Measurements from ENCODE around the gene SMARCD1. TPM values are rescaled to one million over a fixed set of nuclear protein-coding genes. Genes with fewer than 3 reads are reported as not detected.

The SMARCD1 gene
- polyA plus RNA-seq, 4 donors = 18.1 to 54.1 (median 20.7) TPM

- Histone ChIP-seq H3K4me3 (ENCODE audit: low read depth in 1 of 3, low read length in 3 of 3) (no peak overlapping the region), H3K27me3 (ENCODE audit: control insufficient read depth in 3 of 3, insufficient read depth in 3 of 3, low read length in 3 of 3) (no peaks in the 10 kb centered on the region), H3K27ac (ENCODE audit: low read depth in 1 of 3, low read length in 2 of 3) (peak overlapping the region in 2 of 3 donors; percentile 12 to 58), H3K4me1 (ENCODE audit: control insufficient read depth in 3 of 3, insufficient read depth in 2 of 3, low read depth in 1 of 3, low read length in 2 of 3) (peaks cover 2 to 87% (median 17%) of the 10 kb centered on the region in 3 donors), H3K9me3 (ENCODE audit: control insufficient read depth in 2 of 2, insufficient read depth in 1 of 2, low read depth in 1 of 2, low read length in 1 of 2) (no peaks in the 10 kb centered on the region), H3K36me3 (ENCODE audit: control insufficient read depth in 3 of 3, insufficient read depth in 2 of 3, low read depth in 1 of 3, low read length in 3 of 3) (peaks cover 0 to 61% (median 0%) of the 10 kb centered on the region in 3 donors)
- FAIRE-seq (no peak), DNase-seq (no peak)
- WGBS, 3 donors = 73 to 82% (median 82%) methylated on average over 3 of the region's 3 CpGs
Measured at GRCh38 chr12:50106907-50107306, 21.8 kb downstream of the SMARCD1 start.

- 95 to 97% (median 96%) methylated on average over 17 of the region's 17 CpGs for WGBS, 3 donors
- Histone ChIP-seq H3K4me3 (ENCODE audit: low read depth in 1 of 3, low read length in 3 of 3) (no peak overlapping the region), H3K27me3 (ENCODE audit: control insufficient read depth in 3 of 3, insufficient read depth in 3 of 3, low read length in 3 of 3) (no peaks in the 10 kb centered on the region), H3K27ac (ENCODE audit: low read depth in 1 of 3, low read length in 2 of 3) (peak overlapping the region; percentile 57 to 61 (median 58)), H3K4me1 (ENCODE audit: control insufficient read depth in 3 of 3, insufficient read depth in 2 of 3, low read depth in 1 of 3, low read length in 2 of 3) (peaks cover 2 to 79% (median 17%) of the 10 kb centered on the region in 3 donors), H3K36me3 (ENCODE audit: control insufficient read depth in 3 of 3, insufficient read depth in 2 of 3, low read depth in 1 of 3, low read length in 3 of 3) (peaks cover 0 to 58% (median 0%) of the 10 kb centered on the region in 3 donors), H3K9me3 (ENCODE audit: control insufficient read depth in 2 of 2, insufficient read depth in 1 of 2, low read depth in 1 of 2, low read length in 1 of 2) (no peaks in the 10 kb centered on the region)
- no peak for DNase-seq
- FAIRE-seq = no peak
Measured at GRCh38 chr12:50107416-50108268, 22.5 kb downstream of the SMARCD1 start.

GRCh38 chr12:50109319-50109718, 24.2 kb downstream of the SMARCD1 start:
- 89 to 91% (median 90%) methylated on average over 3 of the region's 3 CpGs for WGBS, 3 donors
- Histone ChIP-seq H3K9me3 (ENCODE audit: control insufficient read depth in 2 of 2, insufficient read depth in 1 of 2, low read depth in 1 of 2, low read length in 1 of 2) (no peaks in the 10 kb centered on the region), H3K4me3 (ENCODE audit: low read depth in 1 of 3, low read length in 3 of 3) (no peak overlapping the region), H3K27ac (ENCODE audit: low read depth in 1 of 3, low read length in 2 of 3) (peak overlapping the region; percentile 86 to 92 (median 92)), H3K36me3 (ENCODE audit: control insufficient read depth in 3 of 3, insufficient read depth in 2 of 3, low read depth in 1 of 3, low read length in 3 of 3) (peaks cover 0 to 63% (median 0%) of the 10 kb centered on the region in 3 donors), H3K27me3 (ENCODE audit: control insufficient read depth in 3 of 3, insufficient read depth in 3 of 3, low read length in 3 of 3) (no peaks in the 10 kb centered on the region), H3K4me1 (ENCODE audit: control insufficient read depth in 3 of 3, insufficient read depth in 2 of 3, low read depth in 1 of 3, low read length in 2 of 3) (peaks cover 2 to 76% (median 19%) of the 10 kb centered on the region in 3 donors)
- FAIRE-seq (no peak), DNase-seq (peak in 1 of 2 donors; percentile 14)

- H3K27me3 ChIP-seq (ENCODE audit: control insufficient read depth in 3 of 3, insufficient read depth in 3 of 3, low read length in 3 of 3) = no peaks in the 10 kb centered on the region
- WGBS, 3 donors = 14 to 39% (median 28%) methylated on average over 8 of the region's 8 CpGs
- no peaks in the 10 kb centered on the region for H3K9me3 ChIP-seq (ENCODE audit: control insufficient read depth in 2 of 2, insufficient read depth in 1 of 2, low read depth in 1 of 2, low read length in 1 of 2)
- H3K36me3 ChIP-seq (ENCODE audit: control insufficient read depth in 3 of 3, insufficient read depth in 2 of 3, low read depth in 1 of 3, low read length in 3 of 3) = peaks cover 0 to 63% (median 0%) of the 10 kb centered on the region in 3 donors
- FAIRE-seq (no peak), DNase-seq (peak; percentile 92 to 98)
- H3K4me1 ChIP-seq (ENCODE audit: control insufficient read depth in 3 of 3, insufficient read depth in 2 of 3, low read depth in 1 of 3, low read length in 2 of 3) = peaks cover 1 to 70% (median 19%) of the 10 kb centered on the region in 3 donors
- H3K27ac ChIP-seq (ENCODE audit: low read depth in 1 of 3, low read length in 2 of 3) = peak overlapping the region; percentile 86 to 92 (median 92)
- no peak overlapping the region for H3K4me3 ChIP-seq (ENCODE audit: low read depth in 1 of 3, low read length in 3 of 3)
Measured at GRCh38 chr12:50110127-50110761, 25.1 kb downstream of the SMARCD1 start.

DNA sequence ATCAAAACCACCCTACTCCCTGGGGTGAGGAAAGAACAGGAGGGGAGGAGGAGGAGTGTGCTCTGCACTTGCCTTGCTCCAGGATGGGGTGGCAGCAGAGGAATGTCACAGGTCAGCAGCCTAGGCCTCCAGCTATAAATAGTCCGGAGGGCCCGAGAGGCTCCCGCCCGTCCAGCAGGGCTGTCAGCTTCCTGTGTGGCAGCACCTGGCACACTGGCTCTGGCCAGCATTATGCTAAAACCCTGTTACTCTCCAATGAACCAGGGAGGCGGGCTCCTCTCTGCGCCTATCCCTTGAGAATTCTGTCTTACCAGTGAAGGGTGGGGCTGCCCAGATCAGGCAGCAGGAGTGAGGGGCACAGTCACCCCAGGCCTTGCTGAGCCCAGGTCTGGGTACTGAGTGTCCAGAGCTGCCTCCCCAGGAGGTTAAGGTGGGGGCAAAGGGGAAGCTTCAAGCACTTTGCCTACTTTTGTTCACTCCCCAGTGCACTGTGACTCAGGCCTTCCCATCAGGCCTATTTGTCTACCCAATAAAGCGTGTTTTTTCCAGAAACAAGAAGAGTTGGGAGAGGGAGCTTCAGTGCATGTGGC, 25.7 kb downstream of the SMARCD1 start:
- DNase-seq = peak; percentile 74 to 75
- Histone ChIP-seq H3K4me1 (ENCODE audit: control insufficient read depth in 3 of 3, insufficient read depth in 2 of 3, low read depth in 1 of 3, low read length in 2 of 3) (peaks cover 0 to 63% (median 19%) of the 10 kb centered on the region in 3 donors), H3K4me3 (ENCODE audit: low read depth in 1 of 3, low read length in 3 of 3) (no peak overlapping the region), H3K27ac (ENCODE audit: low read depth in 1 of 3, low read length in 2 of 3) (peak overlapping the region; percentile 86 to 92 (median 92)), H3K27me3 (ENCODE audit: control insufficient read depth in 3 of 3, insufficient read depth in 3 of 3, low read length in 3 of 3) (no peaks in the 10 kb centered on the region), H3K9me3 (ENCODE audit: control insufficient read depth in 2 of 2, insufficient read depth in 1 of 2, low read depth in 1 of 2, low read length in 1 of 2) (no peaks in the 10 kb centered on the region), H3K36me3 (ENCODE audit: control insufficient read depth in 3 of 3, insufficient read depth in 2 of 3, low read depth in 1 of 3, low read length in 3 of 3) (peaks cover 0 to 63% (median 0%) of the 10 kb centered on the region in 3 donors)
- FAIRE-seq = no peak
- 19 to 30% (median 28%) methylated on average over 7 of the region's 7 CpGs for WGBS, 3 donors

DNA sequence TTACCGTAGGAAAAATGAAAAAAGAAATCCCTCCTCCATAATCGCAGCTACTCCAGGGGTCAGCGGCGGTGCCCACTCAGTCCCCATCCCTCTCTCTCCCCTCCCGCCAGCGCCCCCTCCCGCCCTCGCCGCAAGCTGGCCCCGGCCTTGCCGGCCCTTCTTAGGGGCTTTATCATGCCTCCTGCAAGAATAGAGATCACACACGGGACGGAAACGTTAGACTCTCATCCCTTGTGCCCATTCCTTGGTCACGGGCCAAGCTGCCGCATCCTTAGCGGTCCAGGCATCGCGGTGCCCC, 26.2 kb downstream of the SMARCD1 start:
- DNase-seq = no peak
- FAIRE-seq = no peak
- no peaks in the 10 kb centered on the region for H3K9me3 ChIP-seq (ENCODE audit: control insufficient read depth in 2 of 2, insufficient read depth in 1 of 2, low read depth in 1 of 2, low read length in 1 of 2)
- H3K27ac ChIP-seq (ENCODE audit: low read depth in 1 of 3, low read length in 2 of 3) = peak overlapping the region; percentile 86 to 92 (median 92)
- H3K4me3 ChIP-seq (ENCODE audit: low read depth in 1 of 3, low read length in 3 of 3) = peak overlapping the region in 1 of 3 donors; percentile 14
- WGBS, 3 donors = 10 to 16% (median 12%) methylated on average over 19 of the region's 19 CpGs
- H3K4me1 ChIP-seq (ENCODE audit: control insufficient read depth in 3 of 3, insufficient read depth in 2 of 3, low read depth in 1 of 3, low read length in 2 of 3) = peaks cover 0 to 59% (median 16%) of the 10 kb centered on the region in 3 donors
- no peaks in the 10 kb centered on the region for H3K27me3 ChIP-seq (ENCODE audit: control insufficient read depth in 3 of 3, insufficient read depth in 3 of 3, low read length in 3 of 3)
- H3K36me3 ChIP-seq (ENCODE audit: control insufficient read depth in 3 of 3, insufficient read depth in 2 of 3, low read depth in 1 of 3, low read length in 3 of 3) = peaks cover 0 to 62% (median 0%) of the 10 kb centered on the region in 3 donors

DNA sequence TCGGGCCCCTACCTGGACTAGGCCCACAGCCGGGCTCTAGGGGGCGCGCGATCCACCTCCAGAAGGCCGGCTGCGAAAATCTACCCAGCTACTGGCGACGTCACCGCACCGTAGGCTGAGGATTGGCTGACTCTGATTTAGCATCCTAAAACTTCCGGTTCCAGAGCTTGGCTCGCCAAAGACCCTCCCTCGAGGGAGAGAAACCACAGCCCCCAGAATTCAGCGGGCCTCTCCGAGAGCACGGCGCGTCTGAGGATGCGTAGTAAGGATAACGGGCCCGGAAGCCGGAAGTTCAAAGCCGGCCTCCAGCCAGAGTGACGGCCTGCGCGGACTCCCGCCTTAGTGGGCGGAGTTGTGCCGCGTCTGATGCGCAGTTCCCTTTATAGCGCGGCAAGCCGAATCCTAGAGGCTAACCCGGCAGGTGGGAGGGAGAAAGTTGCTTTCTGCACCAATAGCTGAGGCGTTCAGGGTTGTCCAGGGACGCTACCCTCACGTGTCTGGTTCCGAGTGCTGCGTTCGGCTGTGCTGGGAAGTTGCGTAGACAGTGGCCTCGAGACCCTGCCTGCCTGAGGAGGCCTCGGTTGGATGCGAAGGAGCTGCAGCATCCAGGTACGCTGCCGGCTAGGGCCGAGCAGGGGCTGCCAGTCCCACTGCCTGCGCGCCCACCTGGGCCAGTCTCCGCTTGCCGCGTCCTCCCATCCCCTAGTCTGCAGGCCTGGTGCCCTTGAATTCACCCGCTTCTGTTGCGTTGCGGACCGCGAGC, 26.7 kb downstream of the SMARCD1 start, which contains the start of gene COX14:
TSS of gene COX14 (plus strand) at position 544 of the 763 bp plus-strand sequence. CDS start 7,808 bp downstream, outside the sequence.
- Histone ChIP-seq H3K4me3 (ENCODE audit: low read depth in 1 of 3, low read length in 3 of 3) (peak within 1 kb of the TSS; percentile 76 to 98 (median 83)), H3K4me1 (ENCODE audit: control insufficient read depth in 3 of 3, insufficient read depth in 2 of 3, low read depth in 1 of 3, low read length in 2 of 3) (peaks cover 0 to 54% (median 14%) of the 10 kb centered on the region in 3 donors), H3K9me3 (ENCODE audit: control insufficient read depth in 2 of 2, insufficient read depth in 1 of 2, low read depth in 1 of 2, low read length in 1 of 2) (no peaks in the 10 kb centered on the region), H3K27me3 (ENCODE audit: control insufficient read depth in 3 of 3, insufficient read depth in 3 of 3, low read length in 3 of 3) (no peaks in the 10 kb centered on the region), H3K36me3 (ENCODE audit: control insufficient read depth in 3 of 3, insufficient read depth in 2 of 3, low read depth in 1 of 3, low read length in 3 of 3) (peaks cover 0 to 59% (median 0%) of the 10 kb centered on the region in 3 donors), H3K27ac (ENCODE audit: low read depth in 1 of 3, low read length in 2 of 3) (peak within 1 kb of the TSS; percentile 86 to 99 (median 92))
- 0 to 1% (median 0%) methylated on average over 53 to 59 of the region's 59 CpGs for WGBS, 3 donors
- FAIRE-seq (no peak), DNase-seq (peak; percentile 99 to 100)
